ENCODE measurements around the gene NUMB. TPM values are rescaled to one million over a fixed set of nuclear protein-coding genes. Genes with fewer than 3 reads are reported as not detected.

NUMB gene
- total and polyA plus RNA-seq, 2 of the 13 experiments (the other 11 are each of a cell fraction or from before 2014, with no cell fraction given) = 20.3 to 71.1 TPM

DNA sequence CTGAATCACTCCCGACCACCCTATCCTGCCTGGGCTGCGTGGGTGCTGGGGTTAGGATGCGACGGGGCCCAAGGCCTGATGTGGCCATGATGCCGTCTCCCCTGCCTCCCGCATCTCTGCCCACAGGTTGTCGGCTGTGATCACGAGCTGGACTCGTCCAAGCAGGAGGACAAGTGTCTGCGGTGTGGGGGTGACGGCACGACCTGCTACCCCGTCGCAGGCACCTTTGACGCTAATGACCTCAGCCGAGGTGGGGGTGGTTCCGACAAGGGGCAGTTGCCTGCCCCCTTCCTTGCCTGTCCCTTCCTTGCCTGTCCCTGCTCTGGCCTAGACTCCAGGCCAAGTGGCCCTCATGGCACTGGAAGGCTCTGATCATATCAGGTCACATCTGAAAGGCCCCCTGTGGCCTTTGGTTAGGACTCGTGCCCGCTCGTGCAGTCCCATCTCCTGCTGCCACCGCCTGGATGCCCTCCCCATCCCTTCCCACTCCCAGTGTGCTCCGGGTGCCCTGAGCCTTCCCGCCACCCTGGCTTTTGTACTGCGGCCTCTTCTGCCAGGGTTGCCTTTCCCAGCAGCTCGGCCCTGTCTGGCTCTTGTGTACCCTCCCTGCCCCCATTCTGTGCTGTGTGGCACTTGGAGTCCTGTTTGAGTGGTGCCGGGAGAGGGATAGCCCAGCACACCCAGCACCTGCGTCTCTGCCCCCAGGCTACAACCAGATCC, 207.4 kb downstream of the NUMB start:
- H3K4me3 ChIP-seq (replicated peaks in 1 of 3; ENCODE audit: insufficient read depth in 1 of 3, low read depth in 2 of 3, low read length in 3 of 3) = no peak overlapping the region
- 45% methylated on average over 9 of the region's 27 CpGs for WGBS (ENCODE audit: low lambda C conversion rate)
- CTCF ChIA-PET (ENCODE audit: low intra/inter-chr PET ratio, low total read pairs) = no interaction called here
- no peak overlapping the region for H3K4me2 ChIP-seq (ENCODE audit: low read depth, low read length)
- H2AFZ ChIP-seq (ENCODE audit: low read length) = no peak overlapping the region
- H3K27me3 ChIP-seq (ENCODE audit: control insufficient read depth in 1 of 2, insufficient read depth in 2 of 2, low read length in 2 of 2) = peaks cover 18 to 51% of the 10 kb centered on the region in 2 experiments; a peak in 4 of 5 replicates
- TF ChIP-seq POLR2AphosphoS2 (IDR thresholded peaks at IDR 0.05; ENCODE audit: low read depth, low read length) (no peak), ZNF468 (CRISPR knock-in tag; IDR thresholded peaks at IDR 0.05) (no peak), ZFP90 (CRISPR knock-in tag; IDR thresholded peaks at IDR 0.05; ENCODE audit: borderline replicate concordance) (no peak), ZNF557 (CRISPR knock-in tag; IDR thresholded peaks at IDR 0.05) (no peak), ZNF263 (CRISPR knock-in tag; IDR thresholded peaks at IDR 0.05) (no peak), HMGA1 (CRISPR knock-in tag; conservative IDR thresholded peaks at IDR 0.05) (no peak), ZNF614 (CRISPR knock-in tag; IDR thresholded peaks at IDR 0.05; ENCODE audit: borderline replicate concordance) (no peak), PRPF4 (IDR thresholded peaks at IDR 0.05; ENCODE audit: low read depth, low read length, poor library complexity, severe bottlenecking) (no peak), BRCA1 (CRISPR knock-in tag; IDR thresholded peaks at IDR 0.05) (no peak), ZNF282 (IDR thresholded peaks at IDR 0.05; ENCODE audit: partially characterized antibody) (no peak), ZNF44 (CRISPR knock-in tag; IDR thresholded peaks at IDR 0.05) (no peak), ZNF609 (CRISPR knock-in tag; IDR thresholded peaks at IDR 0.05; ENCODE audit: borderline replicate concordance) (no peak), ZNF354B (CRISPR knock-in tag; IDR thresholded peaks at IDR 0.05) (no peak), ZSCAN20 (CRISPR knock-in tag; IDR thresholded peaks at IDR 0.05; ENCODE audit: borderline replicate concordance) (no peak)
- TF ChIP-seq, protein P1, sequence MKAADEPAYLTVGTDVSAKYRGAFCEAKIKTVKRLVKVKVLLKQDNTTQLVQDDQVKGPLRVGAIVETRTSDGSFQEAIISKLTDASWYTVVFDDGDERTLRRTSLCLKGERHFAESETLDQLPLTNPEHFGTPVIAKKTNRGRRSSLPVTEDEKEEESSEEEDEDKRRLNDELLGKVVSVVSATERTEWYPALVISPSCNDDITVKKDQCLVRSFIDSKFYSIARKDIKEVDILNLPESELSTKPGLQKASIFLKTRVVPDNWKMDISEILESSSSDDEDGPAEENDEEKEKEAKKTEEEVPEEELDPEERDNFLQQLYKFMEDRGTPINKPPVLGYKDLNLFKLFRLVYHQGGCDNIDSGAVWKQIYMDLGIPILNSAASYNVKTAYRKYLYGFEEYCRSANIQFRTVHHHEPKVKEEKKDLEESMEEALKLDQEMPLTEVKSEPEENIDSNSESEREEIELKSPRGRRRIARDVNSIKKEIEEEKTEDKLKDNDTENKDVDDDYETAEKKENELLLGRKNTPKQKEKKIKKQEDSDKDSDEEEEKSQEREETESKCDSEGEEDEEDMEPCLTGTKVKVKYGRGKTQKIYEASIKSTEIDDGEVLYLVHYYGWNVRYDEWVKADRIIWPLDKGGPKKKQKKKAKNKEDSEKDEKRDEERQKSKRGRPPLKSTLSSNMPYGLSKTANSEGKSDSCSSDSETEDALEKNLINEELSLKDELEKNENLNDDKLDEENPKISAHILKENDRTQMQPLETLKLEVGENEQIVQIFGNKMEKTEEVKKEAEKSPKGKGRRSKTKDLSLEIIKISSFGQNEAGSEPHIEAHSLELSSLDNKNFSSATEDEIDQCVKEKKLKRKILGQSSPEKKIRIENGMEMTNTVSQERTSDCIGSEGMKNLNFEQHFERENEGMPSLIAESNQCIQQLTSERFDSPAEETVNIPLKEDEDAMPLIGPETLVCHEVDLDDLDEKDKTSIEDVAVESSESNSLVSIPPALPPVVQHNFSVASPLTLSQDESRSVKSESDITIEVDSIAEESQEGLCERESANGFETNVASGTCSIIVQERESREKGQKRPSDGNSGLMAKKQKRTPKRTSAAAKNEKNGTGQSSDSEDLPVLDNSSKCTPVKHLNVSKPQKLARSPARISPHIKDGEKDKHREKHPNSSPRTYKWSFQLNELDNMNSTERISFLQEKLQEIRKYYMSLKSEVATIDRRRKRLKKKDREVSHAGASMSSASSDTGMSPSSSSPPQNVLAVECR (CRISPR knock-in tag; IDR thresholded peaks at IDR 0.05; ENCODE audit: borderline replicate concordance) = no peak
- FAIRE-seq = no peak
- H3K79me2 ChIP-seq (ENCODE audit: insufficient read depth, low read length) = no peaks in the 10 kb centered on the region
- no TSS peak for BruUV-seq (replicated peaks)
- intact Hi-C loops (cut with micrococcal nuclease; ENCODE audit: unreplicated experiment) (no loop called here), in situ Hi-C loops (cut with HindIII; ENCODE audit: extremely low pct_ligation_motif_present, low pct_unique_long_range_greater_than_20kb) (no loop called here)
- POLR2A ChIA-PET = no interaction called here
- no peak for ATAC-seq
- H3K36me3 ChIP-seq (replicated peaks in 1 of 2; ENCODE audit: control insufficient read depth in 1 of 2, insufficient read depth in 2 of 2, low read length in 2 of 2) = no peaks in the 10 kb centered on the region
- no peak for DNase-seq (ENCODE audit: low spot score)
- no peaks in the 10 kb centered on the region for H3K9me3 ChIP-seq (ENCODE audit: low read length)
- H4K20me1 ChIP-seq (ENCODE audit: insufficient read depth, low read length) = no peaks in the 10 kb centered on the region
- H3K9ac ChIP-seq (ENCODE audit: insufficient read depth, low read depth, low read length) = no peak overlapping the region
- H3K4me1 ChIP-seq (ENCODE audit: insufficient read depth, low read length) = peaks cover 10% of the 10 kb centered on the region; the same call in 1 of the 2 replicates
- H3K27ac ChIP-seq (ENCODE audit: extremely low read length, insufficient read depth, low read length) = no peak overlapping the region
